NOMO-1 treated with dmso at 0.1 percent for 144 hours (cell line): Measurements from ENCODE around the gene GGCX.
"Not testable (repeated sequence)": the region's sequence is repeated elsewhere in the genome, so short reads cannot be mapped to it uniquely, and the experiment has no call there.

Experiments
- DNase-seq: peaks from one replicate; lab custom pipeline; 2025; ENCODE audit not compliant: unreplicated experiment; lab: John Stamatoyannopoulos, UW

Gene GGCX

DNA sequence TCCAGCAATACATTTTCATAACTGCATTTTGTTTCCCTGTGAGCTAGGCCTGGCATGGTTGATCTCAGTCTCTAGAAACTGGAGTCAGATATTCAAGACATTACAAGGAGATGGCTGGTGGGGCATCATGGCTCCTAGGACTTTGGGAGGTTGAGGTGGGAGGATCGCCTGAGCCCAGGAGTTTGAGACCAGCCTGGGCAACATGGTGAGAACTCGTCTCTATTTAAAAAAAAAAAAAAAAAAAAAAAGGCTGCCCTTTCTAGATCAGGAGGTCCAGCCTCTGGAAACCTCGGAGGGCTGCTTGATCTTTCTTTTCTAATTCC is 15.7 kb upstream of the GGCX start:
- no peak for DNase-seq

DNA sequence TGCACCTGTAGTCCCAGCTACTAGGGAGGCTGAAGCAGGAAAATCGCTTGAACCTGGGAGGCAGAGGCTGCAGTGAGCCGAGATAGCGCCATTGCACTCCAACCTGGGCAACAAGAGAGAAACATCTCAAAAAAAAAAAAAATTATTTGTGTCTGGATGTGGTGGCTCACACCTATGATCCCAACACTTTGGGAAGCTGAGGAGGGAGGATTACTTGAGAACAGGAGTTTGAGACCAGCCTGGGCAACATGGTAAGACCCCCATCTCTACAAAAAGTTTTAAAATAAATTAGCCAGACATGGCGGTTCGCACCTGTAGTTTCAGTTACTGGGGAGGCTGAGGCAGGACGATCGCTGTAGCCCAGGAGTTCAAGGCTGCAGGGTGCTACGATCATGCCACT is 14.4 kb upstream of the GGCX start:
- no peak for DNase-seq

DNA sequence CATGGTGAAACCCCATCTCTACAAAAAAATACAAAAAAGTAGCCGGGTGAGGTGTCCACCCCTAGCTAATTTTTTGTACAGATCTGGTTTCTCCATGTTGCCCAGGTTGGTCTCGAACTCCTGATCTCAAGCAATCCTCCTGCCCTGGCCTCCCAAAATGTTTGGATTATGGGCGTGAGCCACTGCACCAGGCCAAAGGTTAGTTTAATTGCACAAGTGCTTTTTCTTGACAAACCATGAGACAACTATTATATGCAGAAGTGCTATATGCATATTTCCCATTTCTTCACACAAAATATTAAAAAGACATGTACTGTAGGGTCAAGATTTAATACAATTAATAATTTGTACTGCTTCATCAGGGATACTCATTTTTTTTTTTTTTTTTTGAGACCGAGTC is 5.0 kb upstream of the GGCX start:
- no peak for DNase-seq

DNA sequence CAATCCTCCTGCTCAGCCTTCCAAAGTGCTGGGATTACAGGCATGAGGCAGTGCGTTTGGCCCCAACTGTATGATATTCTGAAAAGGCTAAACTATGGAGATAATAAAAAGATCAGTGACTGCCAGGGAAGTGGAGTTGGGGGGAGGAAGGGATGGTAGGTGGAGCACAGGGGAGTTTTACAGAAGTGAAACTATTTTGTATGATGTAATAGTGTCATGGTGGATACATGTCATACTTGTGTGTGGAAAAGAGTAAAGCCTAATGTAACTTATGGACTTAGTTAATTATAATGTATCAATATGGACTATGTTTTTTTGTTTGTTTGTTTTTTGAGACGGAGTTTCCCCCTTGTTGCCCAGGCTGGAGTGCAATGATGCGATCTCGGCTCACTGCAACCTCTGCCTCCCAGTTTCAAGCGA is 2.9 kb upstream of the GGCX start:
- DNase-seq, result peak; percentile 90

DNA sequence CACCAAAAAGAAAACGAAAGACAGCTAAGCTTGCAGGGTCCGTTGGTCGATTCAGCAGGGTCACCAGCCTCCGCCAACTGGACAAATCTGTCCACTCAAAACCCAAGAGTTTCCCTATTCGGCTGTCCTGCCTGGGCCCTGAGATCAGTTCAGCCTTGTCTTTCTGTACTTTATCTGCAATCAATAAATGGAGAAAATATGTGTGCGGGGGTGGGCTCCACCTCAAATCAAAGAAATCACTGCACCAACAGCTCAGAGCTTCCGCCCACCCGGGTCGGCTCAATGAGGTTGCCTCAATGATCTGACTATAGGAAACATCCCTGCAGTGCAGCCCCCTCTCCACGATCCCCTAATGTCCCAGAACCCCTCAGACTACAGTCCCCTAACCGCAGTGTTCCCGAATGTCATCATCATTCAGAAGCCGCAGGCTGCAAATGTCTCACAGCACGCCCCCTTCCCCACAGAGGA is 447 bp downstream of the GGCX start:
- no peak for DNase-seq

DNA sequence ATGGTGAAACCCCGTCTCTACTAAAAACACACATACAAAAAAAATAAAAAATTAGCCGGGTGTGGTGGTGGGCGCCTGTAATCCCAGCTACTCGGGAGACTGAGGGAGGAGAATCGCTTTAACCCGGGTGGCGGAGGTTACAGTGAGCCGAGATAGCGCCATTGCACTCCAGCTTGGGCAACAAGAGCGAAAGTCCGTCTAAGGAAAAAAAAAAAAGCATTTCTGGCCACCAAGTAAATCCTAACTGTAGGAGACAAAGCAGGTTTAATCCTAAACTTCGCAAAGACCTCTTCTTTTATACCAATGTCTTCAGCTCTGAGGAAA is 928 bp downstream of the GGCX start:
- not testable (repeated sequence) for DNase-seq

DNA sequence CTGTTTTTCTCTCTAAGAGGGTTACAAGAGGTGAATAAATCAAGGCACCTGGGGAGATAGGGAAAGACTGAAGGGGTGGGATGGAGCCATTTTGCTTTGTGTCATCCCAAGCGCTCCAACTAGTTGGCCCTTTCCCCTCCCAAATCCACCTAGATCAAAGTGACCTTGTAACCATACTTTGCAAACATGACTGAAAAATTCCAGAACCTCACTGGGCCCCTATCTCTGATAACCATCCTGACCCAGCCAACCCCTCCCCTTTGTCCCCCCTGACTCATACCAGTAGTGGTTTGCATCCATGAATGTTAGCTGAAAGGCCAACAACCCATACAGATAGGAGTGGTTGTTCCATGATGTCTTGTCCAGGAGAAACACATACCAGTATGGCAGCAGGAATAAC is 3.1 kb downstream of the GGCX start:
- no peak for DNase-seq

DNA sequence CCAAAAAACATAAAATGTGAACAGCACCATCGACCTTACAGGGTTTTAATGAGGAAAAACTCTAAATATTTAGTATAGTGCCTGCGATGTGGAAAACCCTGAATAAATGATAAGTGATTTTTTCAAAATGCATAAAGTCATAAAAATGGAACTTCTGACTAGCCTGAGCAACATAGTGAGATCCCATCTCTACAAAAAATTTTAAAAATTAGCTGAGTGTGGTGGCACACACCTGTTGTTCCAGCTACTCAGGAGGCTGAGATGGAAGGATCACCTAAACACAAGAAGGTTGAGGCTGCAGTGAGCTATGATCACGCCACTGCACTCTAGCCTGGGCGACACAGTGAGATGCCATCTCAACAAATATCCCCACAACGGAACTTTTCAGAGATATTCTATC is 4.2 kb downstream of the GGCX start:
- no peak for DNase-seq

DNA sequence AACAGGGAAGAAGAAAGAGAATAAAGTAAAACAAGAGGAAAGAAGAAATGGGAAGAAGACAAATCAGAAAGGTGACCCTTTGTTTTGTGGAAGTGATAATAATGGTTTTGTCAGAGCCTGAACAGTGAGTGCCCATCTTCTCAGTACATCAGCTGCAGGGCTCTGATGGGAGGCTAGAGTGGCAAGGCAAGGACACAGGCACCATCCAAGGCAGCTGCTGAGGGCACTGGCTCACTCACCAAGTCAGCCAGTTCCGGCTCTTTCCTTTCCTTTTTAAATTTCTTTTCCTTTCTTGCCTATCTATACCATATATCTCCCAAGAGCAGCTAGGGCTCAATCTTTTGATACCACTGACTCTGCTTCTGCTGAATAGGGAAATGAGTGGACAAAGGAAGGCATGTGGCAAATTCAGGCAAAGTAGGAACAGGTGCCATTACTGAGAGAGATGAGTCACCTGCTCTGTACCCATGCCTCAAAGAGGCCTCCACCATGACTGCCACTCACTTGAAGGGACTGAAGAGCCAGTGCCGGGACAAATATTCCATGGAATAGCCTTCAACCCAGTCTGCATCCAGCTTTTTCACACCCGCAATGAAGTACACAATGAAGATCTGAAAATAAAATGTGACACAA is 6.2 kb downstream of the GGCX start:
- no peak for DNase-seq

DNA sequence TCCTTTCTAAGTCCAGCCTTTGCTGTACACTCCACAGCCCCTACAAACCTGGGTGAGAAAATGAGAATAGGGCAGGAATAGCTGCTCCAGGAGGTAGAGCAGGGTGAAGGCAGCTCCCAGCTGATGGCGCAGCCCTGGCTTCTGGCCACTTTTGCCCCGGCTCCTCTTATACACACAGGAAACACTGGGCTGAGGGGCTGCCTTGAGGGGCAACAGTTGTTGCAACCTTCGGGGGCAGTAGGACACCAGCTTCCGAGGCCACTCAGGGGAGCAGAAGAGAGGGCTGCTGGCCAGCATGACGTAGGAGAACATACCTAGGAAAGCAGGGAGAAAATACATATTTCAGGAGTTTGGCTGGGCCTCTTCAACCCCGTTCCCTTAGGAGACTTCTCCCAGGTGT is 8.1 kb downstream of the GGCX start:
- no peak for DNase-seq

DNA sequence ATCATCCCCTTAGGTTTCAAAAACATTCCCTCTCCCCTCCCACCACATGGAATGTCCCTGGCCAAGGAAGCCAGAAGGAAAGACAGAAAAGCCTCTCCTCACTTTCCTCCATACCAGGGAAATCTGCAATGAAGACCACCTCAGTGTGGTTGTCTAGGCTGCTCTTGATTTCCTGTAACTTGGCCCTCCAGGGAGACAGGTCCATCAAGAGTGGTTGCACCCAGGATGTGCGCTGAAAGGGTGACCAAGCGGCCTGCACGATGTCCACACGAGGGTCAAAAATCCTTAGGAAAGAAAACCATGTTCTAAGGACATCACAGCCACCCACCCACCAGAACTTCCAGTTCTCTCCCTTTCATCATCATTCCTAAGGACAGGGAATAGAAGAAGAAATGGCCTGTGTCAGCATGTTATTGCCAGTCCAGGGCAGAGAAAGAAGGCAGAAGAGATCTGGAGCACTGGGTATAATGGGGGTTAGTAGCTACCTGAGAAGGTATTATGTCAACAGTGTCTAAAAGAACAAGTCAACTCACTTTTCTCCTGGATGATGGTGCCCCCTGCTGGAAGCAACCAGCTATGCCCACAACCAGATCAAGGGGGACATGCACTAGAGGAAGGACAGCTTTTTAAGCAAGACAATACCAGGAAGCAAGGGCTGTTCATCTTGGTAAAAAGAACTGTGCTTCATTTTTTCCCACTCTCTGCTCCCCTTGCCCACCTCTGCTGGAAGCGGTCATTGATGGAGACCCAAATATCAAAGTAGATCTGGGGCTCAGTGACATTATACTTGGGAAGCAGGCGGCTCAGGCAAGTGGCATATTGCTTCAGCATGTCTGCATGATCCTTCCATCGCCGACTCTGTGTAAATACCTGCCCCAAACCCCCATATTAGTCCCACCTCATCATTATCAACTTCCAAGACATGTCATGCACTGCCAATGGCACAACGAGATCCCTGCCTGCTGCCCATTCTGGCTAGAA is 9.3 kb downstream of the GGCX start:
- DNase-seq, result peak; percentile 49

DNA sequence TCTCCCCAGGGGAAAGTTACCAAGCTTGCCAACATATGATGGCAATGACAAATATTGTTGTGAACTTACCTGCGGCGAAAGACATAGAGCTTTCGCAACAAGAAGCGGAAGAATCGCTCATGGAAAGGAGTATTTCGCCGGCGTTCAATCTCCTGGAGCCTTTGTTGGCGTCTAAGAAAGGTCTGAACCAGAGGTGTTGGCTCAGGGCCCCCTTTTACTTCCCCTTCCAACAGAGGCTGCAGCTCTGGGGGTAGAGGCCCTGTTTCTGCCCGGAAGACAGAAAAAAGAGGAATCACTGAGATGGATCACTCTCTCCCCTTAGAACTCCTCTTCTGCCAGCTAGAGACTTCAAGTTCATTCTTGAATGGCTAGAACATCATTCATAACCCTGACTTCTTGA is 10.8 kb downstream of the GGCX start:
- peak; percentile 58 for DNase-seq

DNA sequence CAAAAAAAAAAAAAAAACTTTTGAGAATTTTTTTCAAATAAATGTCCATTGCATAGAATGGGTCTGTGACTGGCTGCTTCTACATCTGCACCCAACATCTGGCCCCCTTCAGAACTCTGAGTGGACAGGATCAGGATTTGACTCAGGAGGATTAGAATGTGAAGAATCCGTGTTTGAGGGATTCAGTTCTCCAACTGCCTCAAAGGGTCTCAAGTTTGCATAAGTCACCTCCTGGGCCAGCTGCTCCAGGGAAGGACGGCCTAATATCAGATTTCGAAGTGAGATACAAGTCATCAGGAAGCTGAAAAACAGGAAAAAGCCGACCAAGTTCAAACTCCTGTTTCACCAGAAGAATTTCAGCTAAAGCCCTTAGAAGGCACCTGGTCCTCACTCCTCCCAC is 11.5 kb downstream of the GGCX start:
- no peak for DNase-seq

DNA sequence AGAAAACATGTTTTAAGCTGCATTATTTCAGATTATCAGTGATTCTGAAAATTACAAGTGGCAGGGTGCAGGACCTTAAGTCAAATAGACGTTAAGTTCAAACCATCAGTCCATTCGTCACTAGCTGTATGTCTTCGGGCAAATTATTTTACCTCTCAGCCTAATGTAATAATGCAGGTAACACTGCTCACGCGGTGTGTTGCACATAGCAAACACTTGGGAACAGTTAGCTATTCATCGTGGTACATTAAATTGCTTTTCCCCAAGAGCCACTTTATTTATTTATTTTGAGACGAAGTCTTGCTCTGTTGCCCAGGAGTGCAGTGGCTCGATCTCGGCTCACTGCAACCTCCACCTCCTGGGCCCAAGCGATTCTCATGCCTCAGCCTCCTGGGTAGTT is 12.2 kb downstream of the GGCX start:
- no peak for DNase-seq

DNA sequence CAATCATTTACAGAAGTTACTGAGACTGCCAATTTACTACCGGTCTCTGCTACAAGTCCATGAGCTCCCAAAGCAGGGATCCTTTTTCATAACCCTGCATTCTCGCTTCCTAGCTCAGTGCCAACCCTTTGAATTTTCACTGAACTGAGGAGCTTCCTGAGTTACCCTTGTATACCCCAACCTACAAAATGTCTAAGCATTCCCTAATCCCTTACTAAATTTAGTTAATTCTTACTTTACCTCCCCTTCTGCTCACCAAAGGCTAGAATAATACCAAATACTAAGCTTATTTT is 12.7 kb downstream of the GGCX start:
- DNase-seq, result no peak

DNA sequence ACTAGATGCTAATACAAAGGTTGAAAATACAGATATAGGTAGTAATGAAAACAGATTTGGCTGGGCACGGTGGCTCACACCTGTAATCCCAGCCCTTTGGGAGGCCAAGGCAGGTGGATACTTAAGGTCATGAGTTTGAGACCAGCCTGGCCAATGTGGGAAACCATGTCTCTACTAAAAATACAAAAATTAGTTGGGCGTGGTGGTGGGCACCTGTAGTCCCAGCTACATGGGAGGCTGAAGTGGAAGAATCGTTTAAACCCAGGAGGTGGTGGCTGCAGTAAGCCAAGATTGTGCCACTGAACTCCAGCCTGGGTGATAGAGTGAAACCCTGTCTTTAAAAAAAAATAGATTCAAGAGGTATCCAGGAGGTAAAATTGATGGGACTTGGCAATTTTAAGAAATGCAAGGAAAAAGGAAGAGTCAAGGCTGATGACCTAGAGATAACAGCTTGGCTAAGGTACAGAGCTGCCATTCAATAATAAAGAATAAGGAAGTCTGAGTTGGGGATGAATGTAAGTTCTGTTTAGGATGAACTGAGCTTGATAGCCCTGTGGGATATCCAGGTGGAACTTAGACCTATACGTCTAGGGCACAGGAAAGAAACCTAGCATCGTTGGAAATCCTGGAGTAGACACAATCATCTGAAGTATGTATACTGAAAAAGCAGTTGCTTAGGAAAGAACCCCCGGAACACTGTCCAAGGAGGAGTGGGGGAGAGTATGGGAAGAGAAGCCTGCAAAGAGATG is 13.3 kb downstream of the GGCX start:
- no peak for DNase-seq

DNA sequence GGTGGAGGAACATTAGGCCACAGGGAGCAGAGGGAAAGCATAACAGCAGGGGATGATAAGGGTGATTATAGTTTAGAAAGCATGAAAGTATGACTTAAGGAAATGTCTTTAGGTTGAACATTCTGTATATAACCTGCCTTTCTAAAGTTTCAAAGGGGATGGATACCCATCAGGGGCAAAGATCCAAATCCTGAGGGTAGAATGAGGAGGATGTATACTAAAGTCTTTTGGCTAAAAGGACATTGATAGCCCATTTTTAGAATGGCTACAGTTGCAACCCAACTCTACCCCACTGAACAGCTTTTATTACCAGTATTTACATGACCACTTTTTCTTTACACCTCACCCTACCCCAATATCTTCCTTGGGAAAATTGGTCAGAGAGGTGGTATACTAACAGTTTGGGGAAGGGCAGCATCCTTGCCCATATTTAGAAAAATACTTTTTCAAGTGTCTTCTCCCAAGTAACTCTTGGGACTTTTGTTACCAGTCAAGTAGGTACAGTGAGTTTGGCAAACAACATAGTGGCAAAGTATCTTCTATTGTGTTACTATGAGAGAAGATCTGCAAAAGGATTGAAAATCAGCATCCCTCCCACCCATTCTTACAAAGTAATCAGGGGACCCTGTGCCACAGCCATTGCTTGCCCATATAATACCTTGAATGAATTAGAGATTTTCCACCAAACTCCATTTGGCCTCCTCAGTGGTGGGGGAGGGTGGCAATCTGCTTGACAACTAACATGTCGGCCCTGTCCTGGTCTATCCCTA is 14.0 kb downstream of the GGCX start:
- DNase-seq, result no peak

DNA sequence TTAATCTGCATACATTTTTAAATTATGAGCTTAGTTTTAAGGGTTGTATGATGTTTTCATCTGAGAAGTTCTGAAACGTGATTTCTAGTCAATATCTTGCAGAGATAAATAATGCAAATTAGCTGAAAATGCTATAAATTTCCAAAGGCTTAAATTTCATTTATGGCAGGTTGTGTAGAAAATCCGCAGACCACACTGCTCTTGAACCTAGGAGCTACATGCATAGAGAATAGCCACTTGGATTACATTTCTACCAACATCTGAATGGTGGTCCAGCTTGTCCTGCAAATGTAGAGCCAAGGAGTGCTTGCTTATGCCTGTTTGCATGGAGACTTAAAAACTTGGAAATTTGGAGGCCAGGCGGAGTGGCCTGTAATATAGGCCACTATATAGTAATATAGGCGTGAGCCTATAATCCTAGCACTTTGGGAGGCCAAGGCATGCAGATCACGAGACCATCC is 15.5 kb downstream of the GGCX start:
- no peak for DNase-seq

DNA sequence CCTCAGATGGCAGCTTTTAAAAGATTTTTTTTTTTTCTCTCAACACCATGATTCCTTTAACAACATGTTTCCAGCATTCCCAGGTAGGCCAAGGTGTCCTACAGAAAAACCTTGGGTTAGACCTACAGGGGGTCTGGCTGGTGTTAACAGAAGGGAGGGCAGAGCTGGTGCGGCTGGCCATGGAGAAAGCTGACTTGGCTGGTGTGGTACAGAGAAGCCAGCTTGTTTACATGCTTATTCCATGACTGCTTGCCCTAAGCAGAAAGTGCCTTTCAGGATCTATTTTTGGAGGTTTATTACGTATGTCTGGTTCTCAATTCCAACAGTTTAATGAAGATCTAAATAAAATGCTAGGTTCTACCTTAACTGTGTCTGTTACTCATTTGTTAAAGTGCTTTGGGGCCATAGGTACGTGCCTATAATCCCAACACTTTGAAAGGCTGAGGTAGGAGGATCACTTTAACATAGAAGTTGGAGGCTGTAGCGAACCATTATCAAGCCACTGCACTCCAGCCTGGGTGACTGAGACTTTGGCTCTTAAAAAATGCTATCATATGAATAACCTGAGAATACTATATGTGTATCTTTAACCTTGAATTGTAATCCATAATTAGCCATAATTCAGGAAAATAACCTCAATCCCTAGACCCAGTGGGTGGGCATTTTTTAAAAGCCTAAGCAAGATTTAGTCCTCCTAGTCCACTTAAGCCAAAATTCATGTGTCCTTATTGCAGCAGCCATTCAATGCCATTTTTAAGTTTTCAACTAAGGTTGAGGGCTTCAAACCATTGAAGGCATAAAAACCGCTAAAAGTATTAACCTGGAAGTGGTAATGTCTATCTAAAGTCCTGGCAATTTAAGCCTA is 16.1 kb downstream of the GGCX start:
- DNase-seq, result not testable (repeated sequence)

DNA sequence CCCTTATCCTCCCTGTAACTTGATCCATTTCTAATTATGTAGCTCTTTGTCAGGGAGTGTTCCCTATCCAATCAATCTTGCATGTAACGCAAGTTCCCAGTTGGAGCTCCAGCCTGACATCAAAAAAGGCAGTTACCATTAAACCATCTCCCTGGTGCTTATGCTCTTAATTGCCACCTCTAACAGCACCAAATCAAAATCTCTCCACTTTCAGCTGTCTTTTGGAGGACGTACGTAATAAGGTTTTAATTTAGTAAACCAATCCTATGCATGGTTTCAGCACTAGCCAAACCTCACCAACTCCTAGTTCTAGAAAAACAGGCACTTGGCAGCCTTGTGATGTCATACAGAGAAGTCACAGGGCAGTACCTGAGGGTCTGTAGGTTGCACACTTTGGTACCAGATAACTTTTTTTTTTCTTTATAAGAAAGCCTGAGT is 17.0 kb downstream of the GGCX start:
- DNase-seq, result not testable (repeated sequence)
